Measurements from ENCODE around the gene MRPL58.

The MRPL58 gene

GRCh38 chr17:75049057-75049456 lies 36.6 kb downstream of the MRPL58 start:
- Histone ChIP-seq H3K9me2 (replicated peaks; ENCODE audit: insufficient read depth, low read length) (no peaks in the 10 kb centered on the region), H3K27ac (ENCODE audit: low read depth, low read length) (no peak overlapping the region), H3K79me2 (ENCODE audit: insufficient read depth, low read length) (peaks cover 9% of the 10 kb centered on the region), H3K9ac (ENCODE audit: low read length) (no peak overlapping the region), H2AFZ (ENCODE audit: low read depth, low read length, severe bottlenecking) (no peak overlapping the region), H3F3A (ENCODE audit: insufficient read depth) (0 out of 2 replicates have a peak, but pooled peaks cover 4% of the 10 kb centered on the region), H3K4me2 (ENCODE audit: low read depth, low read length, poor library complexity, severe bottlenecking) (no peak overlapping the region), H3K9me3 (ENCODE audit: insufficient read depth, low read length) (no peaks in the 10 kb centered on the region), H4K20me1 (ENCODE audit: low read depth, low read length) (no peaks in the 10 kb centered on the region), H3K36me3 (ENCODE audit: low read length) (0 out of 2 replicates have a peak, but pooled peaks cover 4% of the 10 kb centered on the region), H3K27me3 (ENCODE audit: low read length) (no peaks in the 10 kb centered on the region), H3K4me3 (ENCODE audit: insufficient read depth, low read length, poor library complexity, severe bottlenecking) (no peak overlapping the region)
- TF ChIP-seq CTCF (IDR thresholded peaks at IDR 0.05; ENCODE audit: insufficient read depth, low read length, poor library complexity, severe bottlenecking) (no peak), EZH2phosphoT487 (conservative IDR thresholded peaks at IDR 0.05; ENCODE audit: low read length) (no peak)

GRCh38 chr17:75049706-75050105 lies 37.2 kb downstream of the MRPL58 start:
- Histone ChIP-seq H3K27me3 (ENCODE audit: low read length) (no peaks in the 10 kb centered on the region), H2AFZ (ENCODE audit: low read depth, low read length, severe bottlenecking) (no peak overlapping the region), H3K36me3 (ENCODE audit: low read length) (0 out of 2 replicates have a peak, but pooled peaks cover 4% of the 10 kb centered on the region), H3K4me2 (ENCODE audit: low read depth, low read length, poor library complexity, severe bottlenecking) (no peak overlapping the region), H3K9ac (ENCODE audit: low read length) (no peak overlapping the region), H3K27ac (ENCODE audit: low read depth, low read length) (no peak overlapping the region), H3K9me2 (replicated peaks; ENCODE audit: insufficient read depth, low read length) (no peaks in the 10 kb centered on the region), H3F3A (ENCODE audit: insufficient read depth) (0 out of 2 replicates have a peak, but pooled peaks cover 4% of the 10 kb centered on the region), H3K9me3 (ENCODE audit: insufficient read depth, low read length) (no peaks in the 10 kb centered on the region), H3K79me2 (ENCODE audit: insufficient read depth, low read length) (peaks cover 9% of the 10 kb centered on the region), H4K20me1 (ENCODE audit: low read depth, low read length) (no peaks in the 10 kb centered on the region), H3K4me3 (ENCODE audit: insufficient read depth, low read length, poor library complexity, severe bottlenecking) (no peak overlapping the region)
- TF ChIP-seq CTCF (IDR thresholded peaks at IDR 0.05; ENCODE audit: insufficient read depth, low read length, poor library complexity, severe bottlenecking) (no peak), EZH2phosphoT487 (conservative IDR thresholded peaks at IDR 0.05; ENCODE audit: low read length) (no peak)

- no peak overlapping the region for H3K4me2 ChIP-seq (ENCODE audit: low read depth, low read length, poor library complexity, severe bottlenecking)
- TF ChIP-seq CTCF (IDR thresholded peaks at IDR 0.05; ENCODE audit: insufficient read depth, low read length, poor library complexity, severe bottlenecking), result no peak
- no peak for TF ChIP-seq EZH2phosphoT487 (conservative IDR thresholded peaks at IDR 0.05; ENCODE audit: low read length)
- H4K20me1 ChIP-seq (ENCODE audit: low read depth, low read length), result no peaks in the 10 kb centered on the region
- H3K27ac ChIP-seq (ENCODE audit: low read depth, low read length), result no peak overlapping the region
- no peak overlapping the region for H2AFZ ChIP-seq (ENCODE audit: low read depth, low read length, severe bottlenecking)
- no peaks in the 10 kb centered on the region for H3K27me3 ChIP-seq (ENCODE audit: low read length)
- 0 out of 2 replicates have a peak, but pooled peaks cover 4% of the 10 kb centered on the region for H3F3A ChIP-seq (ENCODE audit: insufficient read depth)
- H3K4me3 ChIP-seq (ENCODE audit: insufficient read depth, low read length, poor library complexity, severe bottlenecking), result no peak overlapping the region
- no peak overlapping the region for H3K9ac ChIP-seq (ENCODE audit: low read length)
- H3K9me3 ChIP-seq (ENCODE audit: insufficient read depth, low read length), result no peaks in the 10 kb centered on the region
- H3K79me2 ChIP-seq (ENCODE audit: insufficient read depth, low read length), result no peaks in the 10 kb centered on the region; the same call in 1 of the 2 replicates
- H3K9me2 ChIP-seq (replicated peaks; ENCODE audit: insufficient read depth, low read length), result no peaks in the 10 kb centered on the region
- 0 out of 2 replicates have a peak, but pooled peaks cover 4% of the 10 kb centered on the region for H3K36me3 ChIP-seq (ENCODE audit: low read length)
These were observed 39.5 kb downstream of the MRPL58 start for GRCh38 chr17:75051941-75052340.

Data from SU-DHL-6 (cell line).